Mesenchymal stem cell (in vitro differentiated cells and primary cell): ENCODE results near the gene EEFSEC.

Experiments used
- DNase-seq: peaks from one replicate; pipeline ENCODE4 v3.0.0-alpha.2; 2013
- H2AFZ ChIP-seq: one replicate; pipeline ENCODE4 v1.6.1; 2013; ENCODE audit warnings: low read depth, mild to moderate bottlenecking, control low read depth, inconsistent platforms, low read length, moderate library complexity
- H2AK5ac ChIP-seq: 2 replicates; pipeline ENCODE4 v1.6.1; 2013; ENCODE audit warnings: low read length, moderate library complexity, mild to moderate bottlenecking, inconsistent platforms; ENCODE audit not compliant: severe bottlenecking
- H2BK120ac ChIP-seq: one replicate; pipeline ENCODE4 v1.6.1; 2013; ENCODE audit warnings: low read depth, mild to moderate bottlenecking, inconsistent platforms, low read length, moderate library complexity
- H2BK12ac ChIP-seq, 2 experiments: one replicate each; pipeline ENCODE4 v1.6.1; 2013; ENCODE audit warnings: inconsistent platforms in 2 of 2, low read length in 2 of 2, mild to moderate bottlenecking in 2 of 2, moderate library complexity in 2 of 2, control low read depth in 1 of 2
- H2BK15ac ChIP-seq: one replicate; pipeline ENCODE4 v1.6.1; 2013; ENCODE audit warnings: mild to moderate bottlenecking, low read depth, inconsistent platforms; ENCODE audit not compliant: poor library complexity, severe bottlenecking
- H2BK5ac ChIP-seq: 2 replicates; pipeline ENCODE4 v1.6.1; 2013; ENCODE audit warnings: low read depth, mild to moderate bottlenecking, low read length, control low read depth, inconsistent platforms; ENCODE audit not compliant: poor library complexity, severe bottlenecking
- H3K14ac ChIP-seq, 2 experiments: one replicate each; pipeline ENCODE4 v1.6.1; 2013; ENCODE audit warnings: inconsistent platforms in 2 of 2, low read length in 2 of 2, control low read depth in 1 of 2, mild to moderate bottlenecking in 1 of 2, moderate library complexity in 1 of 2
- H3K18ac ChIP-seq, 2 experiments: one replicate each; pipeline ENCODE4 v1.6.1; 2013; ENCODE audit warnings: inconsistent platforms in 2 of 2, low read length in 2 of 2, control low read depth in 1 of 2, low read depth in 1 of 2, mild to moderate bottlenecking in 1 of 2
- H3K23ac ChIP-seq, 2 experiments: one replicate each; pipeline ENCODE4 v1.6.1; 2013; ENCODE audit warnings: inconsistent platforms in 2 of 2, low read length in 2 of 2, mild to moderate bottlenecking in 2 of 2, moderate library complexity in 2 of 2, control low read depth in 1 of 2
- H3K27ac ChIP-seq: 2 replicates; pipeline ENCODE4 v1.5.1; 2013; ENCODE audit warnings: mild to moderate bottlenecking, moderate library complexity, low read length, control low read depth, inconsistent platforms; ENCODE audit not compliant: poor library complexity, severe bottlenecking
- H3K27me3 ChIP-seq, 2 experiments: 2 replicates each; pipeline versions ENCODE4 v1.6.1 to v1.7.0; 2013; ENCODE audit warnings: low read length in 2 of 2, mild to moderate bottlenecking in 2 of 2, moderate library complexity in 2 of 2, control low read depth in 1 of 2, inconsistent platforms in 1 of 2; ENCODE audit not compliant: control insufficient read depth in 1 of 2, insufficient read depth in 1 of 2
- H3K36me3 ChIP-seq, 2 experiments: 2 replicates each; pipeline versions ENCODE4 v1.6.1 to v1.7.0; 2013; ENCODE audit warnings: low read length in 2 of 2, control low read depth in 1 of 2, inconsistent platforms in 1 of 2, low read depth in 1 of 2, mild to moderate bottlenecking in 1 of 2; ENCODE audit not compliant: insufficient read depth in 2 of 2, control insufficient read depth in 1 of 2
- H3K4ac ChIP-seq, 2 experiments: one replicate each; pipeline ENCODE4 v1.6.1; 2013; ENCODE audit warnings: inconsistent platforms in 2 of 2, low read length in 2 of 2, mild to moderate bottlenecking in 2 of 2, moderate library complexity in 2 of 2, control low read depth in 1 of 2, low read depth in 1 of 2
- H3K4me1 ChIP-seq: 2 replicates; pipeline ENCODE4 v1.6.1; 2013; ENCODE audit warnings: low read depth, low read length, control low read depth; ENCODE audit not compliant: control insufficient read depth, insufficient read depth
- H3K4me2 ChIP-seq: 2 replicates; pipeline ENCODE4 v1.6.1; 2013; ENCODE audit warnings: low read length, mild to moderate bottlenecking, inconsistent platforms; ENCODE audit not compliant: poor library complexity, severe bottlenecking
- H3K4me3 ChIP-seq, 2 experiments: 2 replicates each; pipeline versions ENCODE4 v1.5.1 to v1.7.0; 2013; ENCODE audit warnings: low read length in 2 of 2, mild to moderate bottlenecking in 2 of 2, control low read depth in 1 of 2, low read depth in 1 of 2; ENCODE audit not compliant: insufficient read depth in 1 of 2
- H3K79me1 ChIP-seq: replicated peaks from 2 replicates; pipeline ENCODE4 v1.6.1; 2013; ENCODE audit warnings: mild to moderate bottlenecking, control low read depth, low read length, inconsistent platforms; ENCODE audit not compliant: poor library complexity, severe bottlenecking
- H3K9ac ChIP-seq: 2 replicates; pipeline ENCODE4 v1.7.0; 2013; ENCODE audit warnings: mild to moderate bottlenecking, low read length, moderate library complexity
- H3K9me3 ChIP-seq: 2 replicates; pipeline ENCODE4 v1.7.0; 2013; ENCODE audit warnings: mild to moderate bottlenecking, low read length; ENCODE audit not compliant: control insufficient read depth
- H4K8ac ChIP-seq: one replicate; pipeline ENCODE4 v1.6.1; 2013; ENCODE audit warnings: inconsistent platforms, mild to moderate bottlenecking, low read length, moderate library complexity
- H4K91ac ChIP-seq: one replicate; pipeline ENCODE4 v1.6.1; 2013; ENCODE audit warnings: mild to moderate bottlenecking, low read length, inconsistent platforms
- WGBS: methylation state at CpG from one replicate; pipeline ENCODE4 v1.1.7; 2013; ENCODE audit warnings: mixed read lengths; 5-methylcytosine and 5-hydroxymethylcytosine counted together

Gene EEFSEC

DNA sequence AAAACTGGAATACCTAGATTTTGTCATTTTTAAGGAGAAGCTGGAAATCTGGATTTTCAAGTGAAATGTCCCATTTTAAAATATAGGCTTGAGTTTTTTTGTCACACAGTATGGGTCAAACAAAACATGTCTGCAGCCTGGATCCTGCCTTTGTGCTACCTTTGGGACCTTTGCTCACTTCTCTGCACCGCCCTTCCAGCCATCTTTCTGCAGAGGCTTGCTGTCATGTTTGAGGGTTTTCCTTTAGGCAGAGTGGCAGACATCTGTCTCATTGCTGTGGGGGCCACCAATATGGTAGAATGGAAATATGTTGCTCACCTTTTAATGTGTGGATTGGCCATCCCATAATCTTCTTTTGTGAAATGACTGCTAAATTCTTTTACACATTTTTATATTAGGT lies 136.3 kb downstream of the EEFSEC start:
- no peak overlapping the region for H3K27ac ChIP-seq
- no peaks in the 10 kb centered on the region for H3K36me3 ChIP-seq
- H3K9me3 ChIP-seq, result peaks cover 2% of the 10 kb centered on the region
- no peaks in the 10 kb centered on the region for H3K79me1 ChIP-seq
- H2AFZ ChIP-seq, result no peak overlapping the region
- H2BK15ac ChIP-seq, result no peak overlapping the region
- no peak overlapping the region for H3K18ac ChIP-seq
- no peaks in the 10 kb centered on the region for H3K27me3 ChIP-seq
- H2BK5ac ChIP-seq, result no peak overlapping the region
- H3K4me3 ChIP-seq, result no peak overlapping the region
- H3K23ac ChIP-seq, result no peak overlapping the region
- no peak for DNase-seq
- no peak overlapping the region for H3K14ac ChIP-seq
- H3K4me1 ChIP-seq, result no peaks in the 10 kb centered on the region
- WGBS, result 94% methylated on average over 1 of the region's 1 CpG
- no peak overlapping the region for H4K8ac ChIP-seq
- no peak overlapping the region for H4K91ac ChIP-seq
- H3K9ac ChIP-seq, result no peak overlapping the region
- no peak overlapping the region for H3K4me2 ChIP-seq
- H3K4ac ChIP-seq, result no peak overlapping the region
- no peak overlapping the region for H2AK5ac ChIP-seq
- no peak overlapping the region for H2BK120ac ChIP-seq
- no peak overlapping the region for H2BK12ac ChIP-seq

DNA sequence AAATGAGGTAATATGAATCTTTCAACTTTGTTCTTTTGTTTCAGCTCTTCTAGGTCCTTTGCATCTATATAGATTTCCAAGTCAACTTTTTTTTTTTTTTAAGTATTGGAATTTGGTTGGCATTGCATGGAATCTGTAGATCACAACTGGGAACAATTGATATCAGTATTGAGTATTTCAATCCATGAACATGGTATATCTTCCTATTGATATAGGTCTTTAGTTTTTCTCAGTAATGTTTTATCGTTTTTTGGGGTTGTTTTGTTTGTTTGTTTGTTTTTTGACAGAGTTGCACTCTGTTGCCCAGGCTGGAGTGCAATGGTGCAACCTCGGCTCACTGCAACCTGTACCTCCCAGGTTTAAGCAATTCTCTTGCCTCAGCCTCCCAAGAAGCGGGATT lies 137.2 kb downstream of the EEFSEC start:
- no peak overlapping the region for H2BK12ac ChIP-seq
- H3K18ac ChIP-seq, result no peak overlapping the region
- no peaks in the 10 kb centered on the region for H3K79me1 ChIP-seq
- no peak overlapping the region for H2BK5ac ChIP-seq
- no peak overlapping the region for H3K4me3 ChIP-seq
- no peak overlapping the region for H2AFZ ChIP-seq
- 40% methylated on average over 1 of the region's 3 CpGs for WGBS
- no peaks in the 10 kb centered on the region for H3K36me3 ChIP-seq
- no peak overlapping the region for H2BK15ac ChIP-seq
- H3K14ac ChIP-seq, result no peak overlapping the region
- no peak overlapping the region for H2BK120ac ChIP-seq
- no peak for DNase-seq
- no peak overlapping the region for H4K8ac ChIP-seq
- no peaks in the 10 kb centered on the region for H3K4me1 ChIP-seq
- H3K27ac ChIP-seq, result no peak overlapping the region
- H3K23ac ChIP-seq, result no peak overlapping the region
- no peak overlapping the region for H3K4me2 ChIP-seq
- H4K91ac ChIP-seq, result no peak overlapping the region
- no peak overlapping the region for H2AK5ac ChIP-seq
- H3K4ac ChIP-seq, result no peak overlapping the region
- no peak overlapping the region for H3K9ac ChIP-seq
- no peaks in the 10 kb centered on the region for H3K27me3 ChIP-seq
- H3K9me3 ChIP-seq, result peaks cover 2% of the 10 kb centered on the region

DNA sequence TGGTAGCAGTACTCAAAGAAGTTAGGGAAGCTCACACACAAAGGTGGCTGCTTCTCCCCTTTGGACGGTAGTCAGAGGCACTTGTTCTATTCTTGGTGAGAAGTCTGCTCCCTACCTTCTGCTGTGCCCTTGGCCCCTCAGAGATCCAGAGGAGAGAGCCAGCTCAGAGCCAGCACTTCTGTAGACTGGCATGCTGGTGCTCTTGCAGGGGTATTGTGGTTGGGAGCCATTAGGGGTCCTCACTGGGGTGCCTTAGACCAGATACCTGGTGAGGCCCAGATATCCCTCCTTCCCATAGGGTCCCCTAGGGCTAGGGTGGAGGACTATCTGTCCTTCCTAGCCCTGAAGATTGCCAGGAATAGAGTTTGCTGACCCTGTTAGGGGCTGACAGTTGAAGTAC lies 140.6 kb downstream of the EEFSEC start:
- Histone ChIP-seq H2AFZ (no peak overlapping the region), H3K27ac (no peak overlapping the region), H2BK120ac (no peak overlapping the region), H3K4me1 (no peaks in the 10 kb centered on the region), H2BK5ac (no peak overlapping the region), H3K79me1 (no peaks in the 10 kb centered on the region), H3K9ac (no peak overlapping the region), H3K4me3 (no peak overlapping the region), H2BK15ac (no peak overlapping the region), H3K4me2 (no peak overlapping the region), H4K91ac (no peak overlapping the region), H3K23ac (no peak overlapping the region), H3K18ac (no peak overlapping the region), H4K8ac (no peak overlapping the region), H2AK5ac (no peak overlapping the region), H3K27me3 (no peaks in the 10 kb centered on the region), H2BK12ac (no peak overlapping the region), H3K4ac (no peak overlapping the region), H3K9me3 (peaks cover 2% of the 10 kb centered on the region), H3K36me3 (no peaks in the 10 kb centered on the region), H3K14ac (no peak overlapping the region)
- no peak for DNase-seq
- WGBS, result 92% methylated on average over 1 of the region's 1 CpG

DNA sequence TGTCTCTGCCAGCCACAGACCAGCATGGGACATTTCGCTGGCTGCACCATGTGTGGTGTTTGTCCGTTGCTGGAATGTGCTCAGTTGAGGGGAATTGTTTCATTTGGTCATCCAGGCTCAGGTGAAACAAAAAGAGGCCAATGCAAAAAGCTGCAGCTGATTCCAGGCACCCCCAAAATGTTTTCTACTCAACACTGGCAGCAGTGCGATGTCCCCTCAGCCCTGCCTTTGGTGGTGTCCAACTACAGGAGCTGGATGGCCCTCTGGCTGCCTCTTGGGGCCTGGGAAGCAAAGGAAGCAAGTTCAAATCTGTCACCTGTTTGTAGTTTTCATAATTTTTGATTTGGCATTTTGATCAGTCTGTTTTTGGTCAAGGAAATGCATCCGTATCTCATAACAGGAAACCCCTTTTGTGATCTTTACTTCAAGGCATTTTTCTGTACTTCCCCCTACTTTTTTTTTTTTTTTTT lies 141.8 kb downstream of the EEFSEC start:
- no peak overlapping the region for H2AK5ac ChIP-seq
- no peak overlapping the region for H4K8ac ChIP-seq
- H2AFZ ChIP-seq, result no peak overlapping the region
- H3K4me2 ChIP-seq, result no peak overlapping the region
- H3K4ac ChIP-seq, result no peak overlapping the region
- H2BK120ac ChIP-seq, result no peak overlapping the region
- 99% methylated on average over 3 of the region's 4 CpGs for WGBS
- no peaks in the 10 kb centered on the region for H3K4me1 ChIP-seq
- H3K18ac ChIP-seq, result no peak overlapping the region
- H3K36me3 ChIP-seq, result no peaks in the 10 kb centered on the region
- peaks cover 2% of the 10 kb centered on the region for H3K9me3 ChIP-seq
- H2BK12ac ChIP-seq, result no peak overlapping the region
- H2BK5ac ChIP-seq, result no peak overlapping the region
- no peak overlapping the region for H3K4me3 ChIP-seq
- H3K27me3 ChIP-seq, result no peaks in the 10 kb centered on the region
- H3K23ac ChIP-seq, result no peak overlapping the region
- H3K14ac ChIP-seq, result no peak overlapping the region
- H3K9ac ChIP-seq, result no peak overlapping the region
- no peaks in the 10 kb centered on the region for H3K79me1 ChIP-seq
- H3K27ac ChIP-seq, result no peak overlapping the region
- no peak overlapping the region for H4K91ac ChIP-seq
- DNase-seq, result no peak
- no peak overlapping the region for H2BK15ac ChIP-seq
